Retinal pigment epithelial cell (primary cell): ENCODE measurements around the gene FBLN7.

ENCODE experiments used
- DNase-seq: peaks from one replicate; pipeline ENCODE4 v3.0.0-alpha.2; 2010; ENCODE audit warnings: low read depth
- H3K4me3 ChIP-seq: 2 replicates; pipeline ENCODE4 v1.5.1; 2011; ENCODE audit warnings: mild to moderate bottlenecking, low read length, control low read depth, moderate library complexity
- TF ChIP-seq, protein P1 (sequence below): conservative IDR thresholded peaks from 2 replicates; pipeline ENCODE4 v1.5.1; 2011; ENCODE audit warnings: low read depth, low read length, control low read depth, inconsistent platforms

Gene FBLN7

GRCh38 chr2:112141626-112142007, 3.4 kb downstream of the FBLN7 start:
- no peak overlapping the region for H3K4me3 ChIP-seq
- DNase-seq, result no peak
- TF ChIP-seq, protein P1, sequence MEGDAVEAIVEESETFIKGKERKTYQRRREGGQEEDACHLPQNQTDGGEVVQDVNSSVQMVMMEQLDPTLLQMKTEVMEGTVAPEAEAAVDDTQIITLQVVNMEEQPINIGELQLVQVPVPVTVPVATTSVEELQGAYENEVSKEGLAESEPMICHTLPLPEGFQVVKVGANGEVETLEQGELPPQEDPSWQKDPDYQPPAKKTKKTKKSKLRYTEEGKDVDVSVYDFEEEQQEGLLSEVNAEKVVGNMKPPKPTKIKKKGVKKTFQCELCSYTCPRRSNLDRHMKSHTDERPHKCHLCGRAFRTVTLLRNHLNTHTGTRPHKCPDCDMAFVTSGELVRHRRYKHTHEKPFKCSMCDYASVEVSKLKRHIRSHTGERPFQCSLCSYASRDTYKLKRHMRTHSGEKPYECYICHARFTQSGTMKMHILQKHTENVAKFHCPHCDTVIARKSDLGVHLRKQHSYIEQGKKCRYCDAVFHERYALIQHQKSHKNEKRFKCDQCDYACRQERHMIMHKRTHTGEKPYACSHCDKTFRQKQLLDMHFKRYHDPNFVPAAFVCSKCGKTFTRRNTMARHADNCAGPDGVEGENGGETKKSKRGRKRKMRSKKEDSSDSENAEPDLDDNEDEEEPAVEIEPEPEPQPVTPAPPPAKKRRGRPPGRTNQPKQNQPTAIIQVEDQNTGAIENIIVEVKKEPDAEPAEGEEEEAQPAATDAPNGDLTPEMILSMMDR, result no peak

DNA sequence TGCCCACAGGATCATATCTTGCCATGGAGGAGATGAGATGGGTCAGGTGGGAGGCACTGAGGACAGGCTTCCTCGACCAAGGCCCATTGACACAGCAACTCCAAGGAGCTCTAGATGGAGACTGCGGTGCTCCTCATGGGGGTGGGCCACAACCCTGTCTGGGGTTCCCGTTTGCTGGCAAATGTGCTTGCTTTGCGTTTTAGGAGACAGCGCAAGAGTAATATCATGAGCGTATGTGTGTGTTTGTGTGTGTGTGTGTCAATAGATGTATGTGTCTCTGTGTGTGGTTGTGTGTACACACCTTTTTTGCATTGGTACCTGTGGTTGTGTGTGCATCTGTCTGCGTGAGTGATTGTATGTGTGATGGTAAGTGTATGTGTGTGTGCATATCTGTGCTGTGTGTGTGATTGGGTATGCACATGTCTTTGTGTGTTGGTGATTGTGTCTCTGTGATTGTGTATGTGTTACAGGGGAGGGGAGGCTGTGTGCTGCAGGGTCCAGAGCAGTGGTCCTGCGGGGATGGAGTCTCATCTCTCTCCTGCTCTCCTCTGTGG, 4.4 kb downstream of the FBLN7 start:
- DNase-seq, result no peak
- H3K4me3 ChIP-seq, result no peak overlapping the region
- TF ChIP-seq, protein P1, result no peak

GRCh38 chr2:112143150-112143549, 5.0 kb downstream of the FBLN7 start:
- no peak for DNase-seq
- TF ChIP-seq, protein P1, result no peak
- no peak overlapping the region for H3K4me3 ChIP-seq

- TF ChIP-seq, protein P1, result no peak
- no peak overlapping the region for H3K4me3 ChIP-seq
- no peak for DNase-seq
These were observed 6.8 kb downstream of the FBLN7 start for GRCh38 chr2:112144966-112145365.

DNA sequence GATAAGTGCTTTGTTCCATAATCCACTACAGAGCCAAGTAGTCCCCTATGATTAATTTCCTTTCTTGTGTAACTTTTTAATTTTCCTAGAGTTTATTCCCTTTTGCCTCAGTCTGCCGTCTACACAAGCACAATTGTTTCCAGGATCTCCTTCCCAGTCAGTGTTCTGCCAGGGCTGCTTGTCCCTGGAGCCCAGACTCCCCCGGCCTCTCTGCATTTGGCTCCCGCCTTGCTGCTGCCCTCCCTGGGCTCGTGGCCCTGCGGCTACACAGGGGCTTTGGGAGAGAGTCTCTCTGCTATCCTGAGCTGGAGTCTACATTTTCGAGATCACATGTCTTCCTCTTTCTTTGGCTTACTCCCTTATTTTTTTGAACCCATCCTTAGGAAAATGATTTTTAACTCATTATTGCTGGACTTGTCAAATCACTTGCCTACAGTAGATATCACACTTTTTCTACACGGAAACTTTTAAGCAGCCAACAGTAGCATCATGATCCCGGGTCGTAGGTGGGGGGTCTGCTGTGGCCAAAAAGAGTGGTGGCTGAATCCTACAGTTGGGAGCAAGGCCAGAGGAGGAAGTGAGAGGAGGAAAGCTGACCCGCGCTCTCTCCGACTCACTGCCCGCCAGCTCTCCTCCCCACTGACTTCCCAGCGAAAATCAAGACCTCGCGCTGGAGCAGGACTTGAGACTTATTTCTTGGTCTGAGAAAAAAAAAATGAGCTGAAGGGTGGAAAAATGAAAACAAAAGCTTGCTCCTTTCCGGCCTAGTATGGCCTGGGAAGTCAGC, 9.4 kb downstream of the FBLN7 start:
- H3K4me3 ChIP-seq, result no peak overlapping the region
- TF ChIP-seq, protein P1, result no peak
- DNase-seq, result no peak

- H3K4me3 ChIP-seq, result no peak overlapping the region
- TF ChIP-seq, protein P1, result no peak
- no peak for DNase-seq
These were observed 10.3 kb downstream of the FBLN7 start for GRCh38 chr2:112148477-112148876.

GRCh38 chr2:112149194-112149593, 11.0 kb downstream of the FBLN7 start:
- TF ChIP-seq, protein P1, result no peak
- H3K4me3 ChIP-seq, result no peak overlapping the region

More at GRCh38 chr2:112149194-112149593, 11.0 kb downstream of the FBLN7 start:
- DNase-seq, result no peak
